Measurements from ENCODE around the gene ADORA1. TPM values are rescaled to one million over a fixed set of nuclear protein-coding genes. Genes with fewer than 3 reads are reported as not detected.

ADORA1 gene
- polyA plus RNA-seq, 3 donors = 0.13 to 1.1 TPM; not detected in 1

- Histone ChIP-seq H3K9me3 (replicated peaks in 1 of 2; ENCODE audit: control insufficient read depth in 1 of 2, insufficient read depth in 1 of 2, low read length in 2 of 2) (no peaks in the 10 kb centered on the region), H3K36me3 (replicated peaks in 1 of 2; ENCODE audit: control insufficient read depth in 1 of 2, insufficient read depth in 2 of 2, low read length in 2 of 2) (no peaks in the 10 kb centered on the region), H3K9ac (ENCODE audit: insufficient read depth, low read length, poor library complexity, severe bottlenecking) (no peak overlapping the region), H3K79me2 (ENCODE audit: insufficient read depth, low read length) (no peaks in the 10 kb centered on the region), H3K27ac (ENCODE audit: low read depth in 1 of 2, low read length in 2 of 2) (no peak overlapping the region), H3K4me3 (replicated peaks in 1 of 3; ENCODE audit: low read depth in 2 of 3, low read length in 3 of 3) (no peak overlapping the region), H3K27me3 (ENCODE audit: control insufficient read depth in 2 of 2, insufficient read depth in 2 of 2, low read length in 2 of 2) (no peaks in the 10 kb centered on the region), H2AFZ (ENCODE audit: insufficient read depth, low read depth, low read length, poor library complexity, severe bottlenecking) (no peak overlapping the region), H4K20me1 (ENCODE audit: insufficient read depth, low read length) (no peaks in the 10 kb centered on the region), H3K4me1 (ENCODE audit: control insufficient read depth in 1 of 2, insufficient read depth in 2 of 2, low read length in 2 of 2) (peaks cover 3 to 10% of the 10 kb centered on the region in 2 donors), H3K4me2 (replicated peaks; ENCODE audit: extremely low read depth, low read length, poor library complexity, severe bottlenecking) (no peak overlapping the region)
- 97% methylated on average over 3 of the region's 12 CpGs for WGBS (ENCODE audit: insufficient coverage)
- TF ChIP-seq, protein P1, sequence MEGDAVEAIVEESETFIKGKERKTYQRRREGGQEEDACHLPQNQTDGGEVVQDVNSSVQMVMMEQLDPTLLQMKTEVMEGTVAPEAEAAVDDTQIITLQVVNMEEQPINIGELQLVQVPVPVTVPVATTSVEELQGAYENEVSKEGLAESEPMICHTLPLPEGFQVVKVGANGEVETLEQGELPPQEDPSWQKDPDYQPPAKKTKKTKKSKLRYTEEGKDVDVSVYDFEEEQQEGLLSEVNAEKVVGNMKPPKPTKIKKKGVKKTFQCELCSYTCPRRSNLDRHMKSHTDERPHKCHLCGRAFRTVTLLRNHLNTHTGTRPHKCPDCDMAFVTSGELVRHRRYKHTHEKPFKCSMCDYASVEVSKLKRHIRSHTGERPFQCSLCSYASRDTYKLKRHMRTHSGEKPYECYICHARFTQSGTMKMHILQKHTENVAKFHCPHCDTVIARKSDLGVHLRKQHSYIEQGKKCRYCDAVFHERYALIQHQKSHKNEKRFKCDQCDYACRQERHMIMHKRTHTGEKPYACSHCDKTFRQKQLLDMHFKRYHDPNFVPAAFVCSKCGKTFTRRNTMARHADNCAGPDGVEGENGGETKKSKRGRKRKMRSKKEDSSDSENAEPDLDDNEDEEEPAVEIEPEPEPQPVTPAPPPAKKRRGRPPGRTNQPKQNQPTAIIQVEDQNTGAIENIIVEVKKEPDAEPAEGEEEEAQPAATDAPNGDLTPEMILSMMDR (IDR thresholded peaks at IDR 0.05) = no peak
- Mint-ChIP-seq H3K9me3 (peaks cover 0 to 3% (median 0%) of the 10 kb centered on the region in 7 donors), H3K4me1 (peaks cover 27% of the 10 kb centered on the region), H3K27me3 (ENCODE audit: low read depth in 3 of 3) (peaks cover 13 to 24% (median 21%) of the 10 kb centered on the region in 3 donors), H3K27ac (no peak overlapping the region), H3K36me3 (no peaks in the 10 kb centered on the region), H3K4me3 (peak overlapping the region in 1 of 2 donors; percentile 46)
- no peak for DNase-seq
- intact Hi-C loops (cut with micrococcal nuclease) = no loop called here
Observed at GRCh38 chr1:203168256-203168786, 40.8 kb downstream of the ADORA1 start.

DNA sequence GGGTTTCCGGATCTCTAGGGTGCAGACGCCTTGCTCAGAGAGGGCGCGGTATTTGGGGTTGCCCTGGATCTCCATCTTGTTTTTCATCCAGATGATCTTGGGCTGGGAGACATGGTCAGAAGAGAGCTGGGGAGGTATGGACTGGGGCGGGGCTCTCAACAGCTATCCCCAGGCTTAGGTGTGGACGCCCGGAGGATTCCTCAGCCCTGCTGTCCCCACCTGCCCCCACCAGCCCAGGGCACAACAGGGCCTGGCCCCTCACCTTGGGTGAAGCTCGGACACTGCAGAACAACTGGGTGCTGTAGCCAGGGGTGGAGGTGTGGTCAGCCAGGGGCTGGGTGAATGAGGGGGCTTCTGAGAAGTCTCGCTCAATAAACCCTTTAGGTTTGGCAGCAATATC is 41.5 kb downstream of the ADORA1 start:
- H3K4me2 ChIP-seq (replicated peaks; ENCODE audit: extremely low read depth, low read length, poor library complexity, severe bottlenecking) = no peak overlapping the region
- no peaks in the 10 kb centered on the region for H3K79me2 ChIP-seq (ENCODE audit: insufficient read depth, low read length)
- no peak overlapping the region for H3K27ac ChIP-seq (ENCODE audit: low read depth in 1 of 2, low read length in 2 of 2)
- H3K27me3 ChIP-seq (ENCODE audit: control insufficient read depth in 2 of 2, insufficient read depth in 2 of 2, low read length in 2 of 2) = no peaks in the 10 kb centered on the region
- no peaks in the 10 kb centered on the region for H3K36me3 ChIP-seq (replicated peaks in 1 of 2; ENCODE audit: control insufficient read depth in 1 of 2, insufficient read depth in 2 of 2, low read length in 2 of 2)
- TF ChIP-seq, protein P1 (IDR thresholded peaks at IDR 0.05) = no peak
- Mint-ChIP-seq H3K9me3 (peaks cover 0 to 3% (median 0%) of the 10 kb centered on the region in 7 donors), H3K27ac (no peak overlapping the region), H3K36me3 (no peaks in the 10 kb centered on the region), H3K4me1 (peaks cover 20% of the 10 kb centered on the region), H3K27me3 (ENCODE audit: low read depth in 3 of 3) (peaks cover 13 to 23% (median 21%) of the 10 kb centered on the region in 3 donors), H3K4me3 (no peak overlapping the region)
- H3K9ac ChIP-seq (ENCODE audit: insufficient read depth, low read length, poor library complexity, severe bottlenecking) = no peak overlapping the region
- DNase-seq = no peak
- H3K9me3 ChIP-seq (replicated peaks in 1 of 2; ENCODE audit: control insufficient read depth in 1 of 2, insufficient read depth in 1 of 2, low read length in 2 of 2) = no peaks in the 10 kb centered on the region
- no peaks in the 10 kb centered on the region for H4K20me1 ChIP-seq (ENCODE audit: insufficient read depth, low read length)
- no peak overlapping the region for H2AFZ ChIP-seq (ENCODE audit: insufficient read depth, low read depth, low read length, poor library complexity, severe bottlenecking)
- whole genome bisulfite sequencing (ENCODE audit: insufficient coverage) = 98% methylated on average over 6 of the region's 9 CpGs
- intact Hi-C loops (cut with micrococcal nuclease) = no loop called here
- no peak overlapping the region for H3K4me3 ChIP-seq (replicated peaks in 1 of 3; ENCODE audit: low read depth in 2 of 3, low read length in 3 of 3)
- peaks cover 3 to 4% of the 10 kb centered on the region in 2 donors for H3K4me1 ChIP-seq (ENCODE audit: control insufficient read depth in 1 of 2, insufficient read depth in 2 of 2, low read length in 2 of 2)

Measured in CD14-positive monocyte (primary cell).